Epithelial cell of esophagus (primary cell): ENCODE measurements around the gene MRPL33.
"Not testable (repeated sequence)": the region's sequence is repeated elsewhere in the genome, so short reads cannot be mapped to it uniquely, and the experiment has no call there.

Source experiments
- DNase-seq: peaks from one replicate; pipeline ENCODE4 v3.0.0; 2010; ENCODE audit warnings: low read depth
- H3K4me3 ChIP-seq: 2 replicates; pipeline ENCODE4 v1.5.1; 2011; ENCODE audit warnings: mild to moderate bottlenecking, low read length, control low read depth
- TF ChIP-seq, protein P1 (sequence below): IDR thresholded peaks from 2 replicates; pipeline ENCODE4 v1.5.1; 2011; ENCODE audit warnings: low read depth, mild to moderate bottlenecking, low read length, control low read depth, inconsistent platforms; ENCODE audit not compliant: insufficient read depth; ENCODE audit errors: missing control alignments

Gene MRPL33

DNA sequence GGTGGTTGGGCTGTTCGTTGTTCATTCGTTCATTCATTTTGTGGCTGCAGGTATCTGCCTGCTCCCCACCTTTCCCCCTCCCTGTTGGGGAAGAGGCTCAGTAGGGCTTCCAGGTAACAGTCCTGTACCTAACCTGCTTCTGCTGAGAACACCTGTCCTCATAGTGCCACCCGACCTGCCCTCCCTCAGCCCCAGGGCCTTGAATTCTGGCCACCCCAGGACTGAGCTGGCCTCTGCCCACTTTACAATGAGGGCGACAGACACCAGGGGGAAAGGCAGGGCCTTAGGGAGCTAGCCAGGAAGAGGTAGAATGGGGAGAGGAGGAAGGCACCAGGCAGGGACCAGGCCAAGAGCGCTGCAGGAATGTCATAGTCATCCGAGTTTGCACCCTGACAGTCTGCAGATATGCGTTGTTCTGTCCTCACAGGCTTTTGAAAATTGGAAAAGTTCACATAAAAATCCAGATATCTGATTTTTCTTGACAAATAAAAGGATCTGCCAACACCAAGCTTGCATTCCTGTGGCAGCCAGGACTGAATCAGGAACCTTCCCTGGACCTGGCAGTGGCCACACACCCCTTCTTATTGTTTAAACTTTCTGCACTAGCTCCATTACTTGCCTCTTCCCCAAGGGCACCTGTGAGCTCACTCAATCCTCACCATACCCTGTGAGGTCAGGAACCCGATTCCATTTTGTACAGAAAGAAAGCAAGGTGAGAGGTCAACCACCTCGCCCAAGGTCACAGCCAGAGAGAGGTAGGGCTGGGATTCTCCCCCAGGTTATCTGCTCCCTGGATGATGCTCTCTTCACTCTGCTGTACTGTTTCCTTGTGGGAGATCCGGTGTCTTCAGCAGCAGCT, 35.3 kb upstream of the MRPL33 start:
- TF ChIP-seq, protein P1, sequence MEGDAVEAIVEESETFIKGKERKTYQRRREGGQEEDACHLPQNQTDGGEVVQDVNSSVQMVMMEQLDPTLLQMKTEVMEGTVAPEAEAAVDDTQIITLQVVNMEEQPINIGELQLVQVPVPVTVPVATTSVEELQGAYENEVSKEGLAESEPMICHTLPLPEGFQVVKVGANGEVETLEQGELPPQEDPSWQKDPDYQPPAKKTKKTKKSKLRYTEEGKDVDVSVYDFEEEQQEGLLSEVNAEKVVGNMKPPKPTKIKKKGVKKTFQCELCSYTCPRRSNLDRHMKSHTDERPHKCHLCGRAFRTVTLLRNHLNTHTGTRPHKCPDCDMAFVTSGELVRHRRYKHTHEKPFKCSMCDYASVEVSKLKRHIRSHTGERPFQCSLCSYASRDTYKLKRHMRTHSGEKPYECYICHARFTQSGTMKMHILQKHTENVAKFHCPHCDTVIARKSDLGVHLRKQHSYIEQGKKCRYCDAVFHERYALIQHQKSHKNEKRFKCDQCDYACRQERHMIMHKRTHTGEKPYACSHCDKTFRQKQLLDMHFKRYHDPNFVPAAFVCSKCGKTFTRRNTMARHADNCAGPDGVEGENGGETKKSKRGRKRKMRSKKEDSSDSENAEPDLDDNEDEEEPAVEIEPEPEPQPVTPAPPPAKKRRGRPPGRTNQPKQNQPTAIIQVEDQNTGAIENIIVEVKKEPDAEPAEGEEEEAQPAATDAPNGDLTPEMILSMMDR: no peak
- H3K4me3 ChIP-seq: no peak overlapping the region
- no peak for DNase-seq

DNA sequence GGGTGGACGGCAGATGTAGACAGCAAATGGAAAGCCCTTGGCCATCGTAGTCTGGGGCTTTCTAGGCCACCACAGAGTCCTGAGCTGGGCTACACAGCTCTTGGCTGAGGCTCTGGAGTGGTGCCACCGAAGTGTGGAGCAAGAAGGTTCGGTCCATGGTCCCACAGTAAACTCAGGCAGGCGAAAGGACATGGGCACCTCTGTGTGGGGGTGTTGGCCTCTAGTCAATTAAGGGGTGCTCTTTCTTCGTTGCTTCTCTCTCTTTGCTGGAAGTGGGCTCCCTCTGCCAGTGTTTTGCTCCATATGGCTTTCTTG, 34.7 kb upstream of the MRPL33 start:
- no peak for DNase-seq
- H3K4me3 ChIP-seq: no peak overlapping the region
- TF ChIP-seq, protein P1: no peak

DNA sequence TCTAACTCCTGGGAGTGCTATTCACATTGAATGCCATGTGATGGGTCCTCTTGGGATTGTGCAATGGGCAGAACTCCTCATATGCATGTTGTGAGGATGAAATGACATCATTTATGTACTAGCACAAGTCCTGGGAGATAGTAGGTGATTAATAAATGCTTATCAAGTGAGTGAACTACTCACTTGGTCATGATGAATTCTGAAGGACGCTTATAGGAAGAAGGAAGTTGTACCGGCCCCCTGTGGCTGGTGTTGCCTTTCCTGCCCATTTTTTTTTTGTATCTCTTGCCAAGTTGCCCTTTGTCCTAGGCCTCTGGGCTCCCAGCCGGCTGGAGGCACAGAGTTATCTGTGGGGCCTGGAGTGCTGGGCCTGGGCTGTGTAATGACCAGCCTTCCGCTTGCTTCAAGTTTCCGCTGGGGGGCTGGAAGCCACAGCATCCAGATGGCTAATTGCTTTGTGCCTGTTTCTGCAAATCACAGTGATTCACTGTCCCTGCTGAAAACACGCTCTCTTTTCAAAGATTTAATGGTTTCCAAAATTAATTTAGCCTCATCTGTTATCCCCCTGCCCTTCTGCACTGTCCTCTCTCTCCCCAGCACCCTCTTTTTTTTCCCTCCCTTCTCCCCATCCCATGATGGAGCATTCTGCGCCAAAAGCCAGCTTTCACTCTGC, 33.7 kb upstream of the MRPL33 start:
- DNase-seq: peak; percentile 93
- TF ChIP-seq, protein P1: no peak
- H3K4me3 ChIP-seq: no peak overlapping the region

DNA sequence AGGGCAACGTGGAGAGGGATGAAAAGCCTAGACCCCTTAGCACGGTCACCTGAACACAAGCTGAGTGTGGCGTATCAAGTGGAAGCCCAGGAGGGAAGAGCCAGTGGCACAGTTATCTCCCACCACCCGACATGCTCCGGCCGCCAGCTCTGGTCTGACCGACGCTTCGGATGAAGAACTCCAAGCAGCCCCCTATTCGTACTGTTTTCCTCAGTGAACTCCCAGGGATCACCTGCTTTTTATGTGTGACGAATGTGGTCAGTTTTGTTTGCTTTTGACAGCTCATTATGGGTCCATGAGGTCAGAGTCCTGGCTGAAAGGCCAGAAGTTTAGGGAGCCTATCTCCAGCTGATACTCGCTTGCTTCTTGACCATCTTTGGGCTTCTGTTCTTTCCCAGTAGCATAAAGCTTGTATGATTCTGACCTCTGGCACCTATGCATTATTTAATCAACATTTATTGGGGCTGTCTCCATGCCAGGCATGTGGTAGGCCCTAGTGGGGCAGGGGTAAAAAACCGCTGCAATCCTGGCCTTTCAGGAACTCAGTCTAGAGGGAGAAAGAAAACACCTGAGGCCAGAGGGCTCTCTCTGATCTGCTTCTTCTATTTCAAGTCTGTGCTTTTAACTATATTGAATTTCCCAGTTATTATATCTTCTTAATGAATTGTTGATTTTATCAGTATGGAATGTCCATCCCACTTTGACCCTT, 33.0 kb upstream of the MRPL33 start:
- DNase-seq: no peak
- TF ChIP-seq, protein P1: no peak
- H3K4me3 ChIP-seq: no peak overlapping the region

DNA sequence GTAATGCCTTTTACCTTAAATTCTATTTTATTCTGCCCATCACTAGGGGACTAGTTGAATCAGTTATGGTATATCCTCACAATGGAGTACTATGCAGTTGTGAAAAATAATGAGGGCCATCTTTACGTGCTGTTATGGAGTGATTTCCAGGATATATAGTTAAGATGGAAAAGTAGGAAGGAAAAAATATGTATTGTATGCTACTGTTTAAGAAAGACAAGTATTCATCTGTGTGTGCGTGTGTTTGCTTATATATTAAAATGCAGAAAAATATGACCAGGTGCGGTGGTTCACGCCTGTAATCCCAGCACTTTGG, 32.5 kb upstream of the MRPL33 start:
- H3K4me3 ChIP-seq: no peak overlapping the region
- no peak for DNase-seq
- TF ChIP-seq, protein P1: no peak

DNA sequence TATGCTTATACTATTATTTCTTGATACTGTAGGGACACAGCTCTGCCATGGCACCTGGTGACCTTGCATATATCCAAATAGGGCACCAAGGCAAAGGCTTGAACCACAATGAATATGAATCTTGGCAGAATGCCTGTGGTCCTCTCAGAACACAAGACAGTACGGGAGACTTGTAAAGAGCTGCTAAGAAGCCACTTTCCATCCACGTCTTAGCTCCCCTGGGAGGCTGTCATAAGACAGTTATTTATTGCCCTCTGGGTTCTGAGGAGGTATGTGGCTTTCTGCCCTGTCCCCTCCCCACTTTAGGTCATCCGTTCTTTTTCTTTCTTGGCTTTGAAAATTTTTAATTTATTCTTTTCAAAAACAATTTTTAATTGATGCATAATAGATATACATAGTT, 29.8 kb upstream of the MRPL33 start:
- no peak for DNase-seq
- TF ChIP-seq, protein P1: no peak
- no peak overlapping the region for H3K4me3 ChIP-seq

DNA sequence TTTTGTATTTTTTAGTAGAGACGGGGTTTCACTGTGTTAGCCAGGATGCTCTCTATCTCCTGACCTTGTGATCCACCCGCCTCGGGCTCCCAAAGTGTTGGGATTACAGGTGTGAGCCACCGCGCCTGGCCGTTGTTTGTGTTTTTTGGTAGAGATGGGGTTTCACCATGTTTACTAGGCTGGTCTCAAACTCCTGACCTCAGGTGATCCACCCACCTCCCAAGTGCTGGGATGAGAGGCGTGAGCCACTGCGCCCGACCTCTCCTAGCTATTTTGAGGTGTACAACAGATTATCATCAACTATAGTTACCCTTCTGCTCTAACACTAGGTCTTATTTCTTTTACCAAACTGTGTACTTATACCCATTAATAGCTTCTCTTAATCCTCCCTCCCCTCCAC, 28.9 kb upstream of the MRPL33 start:
- H3K4me3 ChIP-seq: no peak overlapping the region
- DNase-seq: no peak
- TF ChIP-seq, protein P1: no peak

DNA sequence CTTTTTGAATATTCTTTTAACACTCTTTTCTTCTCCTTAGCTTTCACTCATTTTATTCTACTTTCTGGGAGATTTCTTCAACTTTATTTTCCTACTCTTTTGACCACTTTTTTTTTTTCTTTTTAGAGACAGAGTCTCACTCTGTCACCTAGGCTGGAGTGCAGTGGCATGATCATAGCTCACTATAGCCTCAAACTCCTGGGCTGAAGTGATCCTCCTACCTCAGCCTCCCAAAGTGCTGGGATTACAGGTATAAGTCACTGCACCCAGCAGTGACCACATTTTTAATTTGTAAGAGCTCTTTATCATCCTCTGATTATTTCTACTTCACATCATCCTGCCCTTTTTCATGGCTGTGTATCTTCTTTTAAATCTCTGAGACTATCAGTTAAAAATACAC, 26.0 kb upstream of the MRPL33 start:
- not testable (repeated sequence) for H3K4me3 ChIP-seq, DNase-seq
